ENCODE measurements around the gene PRRC2B.

GRCh38 chr9:131529597-131530545, 136.0 kb downstream of the PRRC2B start:
- TF ChIP-seq, protein P1, sequence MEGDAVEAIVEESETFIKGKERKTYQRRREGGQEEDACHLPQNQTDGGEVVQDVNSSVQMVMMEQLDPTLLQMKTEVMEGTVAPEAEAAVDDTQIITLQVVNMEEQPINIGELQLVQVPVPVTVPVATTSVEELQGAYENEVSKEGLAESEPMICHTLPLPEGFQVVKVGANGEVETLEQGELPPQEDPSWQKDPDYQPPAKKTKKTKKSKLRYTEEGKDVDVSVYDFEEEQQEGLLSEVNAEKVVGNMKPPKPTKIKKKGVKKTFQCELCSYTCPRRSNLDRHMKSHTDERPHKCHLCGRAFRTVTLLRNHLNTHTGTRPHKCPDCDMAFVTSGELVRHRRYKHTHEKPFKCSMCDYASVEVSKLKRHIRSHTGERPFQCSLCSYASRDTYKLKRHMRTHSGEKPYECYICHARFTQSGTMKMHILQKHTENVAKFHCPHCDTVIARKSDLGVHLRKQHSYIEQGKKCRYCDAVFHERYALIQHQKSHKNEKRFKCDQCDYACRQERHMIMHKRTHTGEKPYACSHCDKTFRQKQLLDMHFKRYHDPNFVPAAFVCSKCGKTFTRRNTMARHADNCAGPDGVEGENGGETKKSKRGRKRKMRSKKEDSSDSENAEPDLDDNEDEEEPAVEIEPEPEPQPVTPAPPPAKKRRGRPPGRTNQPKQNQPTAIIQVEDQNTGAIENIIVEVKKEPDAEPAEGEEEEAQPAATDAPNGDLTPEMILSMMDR (IDR thresholded peaks at IDR 0.05) = no peak
- TF ChIP-seq POLR2A (IDR thresholded peaks at IDR 0.05) = no peak

All from testis (tissue), 2 donors.